ENCODE results near the gene ECM1.

- TF ChIP-seq L3MBTL2 (conservative IDR thresholded peaks at IDR 0.05) (no peak), SUZ12 (IDR thresholded peaks at IDR 0.05) (no peak), FOXM1 (IDR thresholded peaks at IDR 0.05; ENCODE audit: borderline replicate concordance) (no peak), FOXK2 (IDR thresholded peaks at IDR 0.05) (no peak), LEF1 (IDR thresholded peaks at IDR 0.05; ENCODE audit: borderline replicate concordance) (no peak), SP1 (IDR thresholded peaks at IDR 0.05) (no peak), HDGF (IDR thresholded peaks at IDR 0.05; ENCODE audit: borderline replicate concordance) (no peak), ZNF384 (IDR thresholded peaks at IDR 0.05) (no peak), BHLHE40 (IDR thresholded peaks at IDR 0.05; ENCODE audit: borderline replicate concordance) (no peak), NFRKB (IDR thresholded peaks at IDR 0.05) (no peak), ARNT (IDR thresholded peaks at IDR 0.05) (no peak), ELF4 (IDR thresholded peaks at IDR 0.05) (no peak), TARDBP (IDR thresholded peaks at IDR 0.05) (no peak)
- TF ChIP-seq, protein P1, sequence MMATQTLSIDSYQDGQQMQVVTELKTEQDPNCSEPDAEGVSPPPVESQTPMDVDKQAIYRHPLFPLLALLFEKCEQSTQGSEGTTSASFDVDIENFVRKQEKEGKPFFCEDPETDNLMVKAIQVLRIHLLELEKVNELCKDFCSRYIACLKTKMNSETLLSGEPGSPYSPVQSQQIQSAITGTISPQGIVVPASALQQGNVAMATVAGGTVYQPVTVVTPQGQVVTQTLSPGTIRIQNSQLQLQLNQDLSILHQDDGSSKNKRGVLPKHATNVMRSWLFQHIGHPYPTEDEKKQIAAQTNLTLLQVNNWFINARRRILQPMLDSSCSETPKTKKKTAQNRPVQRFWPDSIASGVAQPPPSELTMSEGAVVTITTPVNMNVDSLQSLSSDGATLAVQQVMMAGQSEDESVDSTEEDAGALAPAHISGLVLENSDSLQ (IDR thresholded peaks at IDR 0.05), result no peak
Observed at GRCh38 chr1:150549496-150550221, 41.8 kb downstream of the ECM1 start.
